ENCODE data around the gene LPIN3.

LPIN3 gene

DNA sequence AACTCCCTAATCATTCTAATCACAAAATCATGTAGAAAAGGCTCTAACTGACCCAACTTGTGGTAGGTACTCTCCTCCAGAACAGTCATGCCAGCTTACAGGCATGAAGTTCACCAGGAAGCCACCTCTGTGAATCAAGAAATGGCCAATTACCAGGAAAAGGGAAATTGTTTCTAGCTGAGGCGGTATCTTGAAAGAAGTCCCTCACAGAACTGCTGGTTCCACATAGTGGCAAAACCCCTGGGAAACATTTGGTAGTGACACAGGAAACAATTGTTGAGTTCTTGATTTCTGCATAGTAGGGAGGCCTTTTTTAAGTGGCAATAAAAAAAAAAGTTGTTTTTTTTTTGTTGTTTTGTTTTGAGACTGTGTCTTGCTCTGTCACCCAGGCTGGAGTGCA is 19.6 kb upstream of the LPIN3 start:
- in situ Hi-C loops (cut with MboI; ENCODE audit: low sequenced_read_pairs), result no loop called here

DNA sequence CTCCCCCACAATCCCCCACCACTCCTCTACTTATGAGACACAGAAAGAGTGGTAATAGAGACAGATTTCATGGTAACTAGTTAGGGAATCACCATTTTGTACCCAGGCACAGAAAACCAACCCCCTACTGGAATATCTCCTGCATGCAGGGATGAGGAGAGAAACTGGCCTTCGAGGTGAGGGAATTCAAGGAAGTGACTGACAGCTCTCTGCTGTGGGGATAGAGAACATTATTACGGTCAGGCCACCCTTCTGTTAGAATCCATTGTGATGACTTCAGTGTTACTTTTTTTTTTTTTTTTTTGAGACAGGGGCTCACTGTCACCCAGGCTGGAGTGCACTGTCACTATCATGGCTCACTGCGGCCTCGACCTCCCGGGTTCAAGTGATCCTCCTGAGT is 13.4 kb upstream of the LPIN3 start:
- in situ Hi-C loops (cut with MboI; ENCODE audit: low sequenced_read_pairs), result loop anchor here (25.0 kb wide), 1 partner anchor 340 kb away; no protein-coding TSS in a partner anchor

GRCh38 chr20:41329435-41330342 is 10.9 kb upstream of the LPIN3 start:
- in situ Hi-C loops (cut with MboI; ENCODE audit: low sequenced_read_pairs), result loop anchor here (25.0 kb wide), 1 partner anchor 342 kb away; no protein-coding TSS in a partner anchor

- in situ Hi-C loops (cut with MboI; ENCODE audit: low sequenced_read_pairs), result loop anchor here (25.0 kb wide), 1 partner anchor 343 kb away; no protein-coding TSS in a partner anchor
Observed at GRCh38 chr20:41330343-41330720, 10.3 kb upstream of the LPIN3 start.

DNA sequence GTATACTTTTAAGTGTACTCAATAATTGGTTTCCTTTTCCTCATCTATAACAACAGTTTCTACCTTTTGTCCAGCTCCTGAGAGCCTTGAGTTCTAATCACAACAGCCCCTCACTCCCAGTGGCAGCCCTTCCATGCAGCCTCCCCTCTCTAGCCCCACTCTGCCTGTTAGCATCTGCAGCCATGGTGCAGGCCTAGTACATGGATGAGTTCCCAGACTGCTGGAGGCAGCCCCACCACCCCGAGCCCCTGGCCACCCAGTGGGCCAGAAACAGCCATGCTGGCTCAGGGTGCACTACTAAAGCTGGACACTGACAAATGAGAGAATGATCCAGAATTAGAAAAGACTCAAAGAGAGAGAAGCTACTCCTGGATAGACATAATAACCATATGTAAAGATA is 9.7 kb upstream of the LPIN3 start:
- in situ Hi-C loops (cut with MboI; ENCODE audit: low sequenced_read_pairs), result loop anchor here (25.0 kb wide), 1 partner anchor 344 kb away; no protein-coding TSS in a partner anchor

- in situ Hi-C loops (cut with MboI; ENCODE audit: low sequenced_read_pairs), result loop anchor here (25.0 kb wide), 1 partner anchor 344 kb away; no protein-coding TSS in a partner anchor
Observed at GRCh38 chr20:41331731-41332130, 8.9 kb upstream of the LPIN3 start.

GRCh38 chr20:41334036-41334435 is 6.6 kb upstream of the LPIN3 start:
- in situ Hi-C loops (cut with MboI; ENCODE audit: low sequenced_read_pairs), result loop anchor here (25.0 kb wide), 1 partner anchor 347 kb away; no protein-coding TSS in a partner anchor

GRCh38 chr20:41334443-41335421 is 5.9 kb upstream of the LPIN3 start:
- in situ Hi-C loops (cut with MboI; ENCODE audit: low sequenced_read_pairs), result loop anchor here (25.0 kb wide), 1 partner anchor 347 kb away; no protein-coding TSS in a partner anchor

GRCh38 chr20:41335591-41335990 is 5.0 kb upstream of the LPIN3 start:
- in situ Hi-C loops (cut with MboI; ENCODE audit: low sequenced_read_pairs), result loop anchor here (25.0 kb wide), 1 partner anchor 348 kb away; no protein-coding TSS in a partner anchor

GRCh38 chr20:41336711-41337492 is 3.7 kb upstream of the LPIN3 start:
- in situ Hi-C loops (cut with MboI; ENCODE audit: low sequenced_read_pairs), result loop anchor here (25.0 kb wide), 1 partner anchor 350 kb away; no protein-coding TSS in a partner anchor

GRCh38 chr20:41339957-41340326 is 679 bp upstream of the LPIN3 start:
- in situ Hi-C loops (cut with MboI; ENCODE audit: low sequenced_read_pairs), result loop anchor here (10.0 to 25.0 kb wide), 2 partner anchors 165 to 353 kb away; no protein-coding TSS in a partner anchor

DNA sequence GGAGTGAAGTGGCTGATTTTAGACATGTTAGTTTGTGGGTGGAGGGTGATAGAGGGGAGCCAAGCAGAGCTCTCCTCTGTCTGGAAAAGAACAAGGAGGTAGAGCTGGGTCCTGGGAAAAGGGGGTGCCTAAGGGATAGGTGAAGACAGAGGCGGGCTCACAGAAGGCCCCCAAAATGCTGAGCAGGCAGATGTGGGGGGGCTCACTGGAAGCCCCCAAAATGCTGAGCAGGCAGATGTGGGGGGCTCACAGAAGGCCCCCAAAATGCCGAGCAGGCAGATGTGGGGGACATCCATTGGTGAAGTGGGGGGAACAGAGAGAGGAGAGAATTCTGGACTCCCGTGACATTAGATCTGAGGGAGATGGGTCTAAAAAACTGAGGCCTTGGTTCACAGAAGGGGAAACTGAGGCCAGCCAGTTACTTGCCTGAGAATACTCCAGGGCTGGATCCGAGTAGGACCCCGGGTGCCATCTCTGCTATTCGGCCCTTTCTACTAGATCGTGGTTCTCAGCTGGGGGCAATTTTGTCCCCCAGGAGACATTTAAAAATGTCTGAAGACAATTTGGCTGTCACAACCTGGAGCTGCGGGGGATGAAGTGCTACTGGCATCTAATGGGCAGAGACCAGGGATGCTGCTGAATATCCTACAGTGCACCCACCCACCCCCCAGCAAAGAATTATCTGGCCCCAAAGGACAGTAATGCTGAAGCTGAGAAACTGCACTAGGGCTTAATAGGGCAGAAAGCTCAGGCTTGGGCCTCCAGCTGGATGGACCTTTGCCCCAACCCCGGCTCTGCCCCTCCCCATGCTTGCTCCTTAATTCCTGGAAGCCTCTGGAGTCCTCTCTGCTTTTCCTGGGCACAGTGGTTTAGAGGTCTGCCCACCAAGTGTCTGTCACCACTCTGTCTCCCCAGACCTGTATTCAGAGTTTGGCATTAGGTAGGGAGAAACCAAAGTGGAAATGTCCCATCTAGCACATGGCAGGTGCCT is 2.1 kb downstream of the LPIN3 start:
- in situ Hi-C loops (cut with MboI; ENCODE audit: low sequenced_read_pairs), result loop anchor here (10.0 to 25.0 kb wide), 2 partner anchors 168 to 355 kb away; no protein-coding TSS in a partner anchor

DNA sequence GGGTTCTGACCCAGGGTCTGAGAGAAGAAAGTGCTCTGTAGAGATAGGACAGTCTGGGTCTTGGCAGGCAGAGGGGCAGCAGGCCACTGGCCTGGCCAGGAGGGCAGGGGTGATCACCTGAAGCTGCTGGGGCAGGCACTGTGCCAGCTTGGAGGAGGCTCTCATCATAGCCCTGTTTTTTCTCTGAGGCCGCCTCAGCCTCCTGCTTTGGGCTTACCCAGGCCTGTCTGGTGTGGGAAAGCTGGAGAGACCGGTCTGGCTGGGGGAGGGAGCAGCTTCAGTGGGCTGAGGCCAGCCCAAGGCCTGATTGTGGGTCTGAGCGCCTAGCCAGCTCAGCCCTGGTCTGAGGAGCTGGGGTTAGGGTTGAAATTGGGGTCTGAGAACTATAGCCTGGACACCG is 3.9 kb downstream of the LPIN3 start:
- in situ Hi-C loops (cut with MboI; ENCODE audit: low sequenced_read_pairs), result loop anchor here (10.0 to 25.0 kb wide), 2 partner anchors 170 to 357 kb away; no protein-coding TSS in a partner anchor

DNA sequence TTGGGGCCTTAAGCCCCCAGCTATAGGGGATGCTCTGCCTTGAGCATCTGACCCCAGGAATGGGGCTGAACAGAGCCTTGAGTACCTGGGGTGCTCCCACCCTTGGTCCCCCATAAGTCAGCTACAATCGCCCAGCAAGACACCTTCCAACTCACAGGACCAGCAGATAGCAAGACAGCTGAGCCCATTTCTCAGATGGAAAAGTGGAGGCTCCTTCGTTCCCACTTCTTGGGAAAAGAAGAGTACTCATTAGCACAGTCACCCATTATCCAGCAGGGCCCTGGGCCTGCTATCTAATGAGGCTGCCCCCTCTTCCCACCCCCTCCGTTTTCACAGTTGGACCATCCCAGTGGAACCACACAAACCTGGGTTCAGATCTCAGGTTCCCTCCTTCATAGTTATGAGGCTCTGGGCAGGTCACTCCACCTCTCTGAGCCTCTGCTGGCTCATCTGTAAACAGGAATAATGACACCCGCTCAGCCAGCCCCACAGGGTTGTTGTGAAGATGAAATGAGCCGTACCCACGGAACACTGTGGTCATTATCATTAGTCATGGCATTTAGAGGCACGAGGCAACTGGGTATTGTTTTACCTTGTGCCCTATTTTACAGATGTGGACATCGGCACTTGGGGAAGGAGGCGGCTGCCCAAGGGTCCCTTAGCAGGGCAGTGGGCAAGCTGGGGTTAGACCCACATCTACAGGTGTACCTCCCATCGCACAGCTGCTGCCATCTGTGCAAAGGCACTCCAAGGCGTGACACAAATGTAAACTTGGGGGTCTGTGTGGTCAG is 4.5 kb downstream of the LPIN3 start:
- in situ Hi-C loops (cut with MboI; ENCODE audit: low sequenced_read_pairs), result loop anchor here (10.0 to 25.0 kb wide), 2 partner anchors 170 to 358 kb away; no protein-coding TSS in a partner anchor

- in situ Hi-C loops (cut with MboI; ENCODE audit: low sequenced_read_pairs), result loop anchor here (10.0 to 25.0 kb wide), 2 partner anchors 171 to 358 kb away; no protein-coding TSS in a partner anchor
Observed at GRCh38 chr20:41345729-41346067, 5.1 kb downstream of the LPIN3 start.

DNA sequence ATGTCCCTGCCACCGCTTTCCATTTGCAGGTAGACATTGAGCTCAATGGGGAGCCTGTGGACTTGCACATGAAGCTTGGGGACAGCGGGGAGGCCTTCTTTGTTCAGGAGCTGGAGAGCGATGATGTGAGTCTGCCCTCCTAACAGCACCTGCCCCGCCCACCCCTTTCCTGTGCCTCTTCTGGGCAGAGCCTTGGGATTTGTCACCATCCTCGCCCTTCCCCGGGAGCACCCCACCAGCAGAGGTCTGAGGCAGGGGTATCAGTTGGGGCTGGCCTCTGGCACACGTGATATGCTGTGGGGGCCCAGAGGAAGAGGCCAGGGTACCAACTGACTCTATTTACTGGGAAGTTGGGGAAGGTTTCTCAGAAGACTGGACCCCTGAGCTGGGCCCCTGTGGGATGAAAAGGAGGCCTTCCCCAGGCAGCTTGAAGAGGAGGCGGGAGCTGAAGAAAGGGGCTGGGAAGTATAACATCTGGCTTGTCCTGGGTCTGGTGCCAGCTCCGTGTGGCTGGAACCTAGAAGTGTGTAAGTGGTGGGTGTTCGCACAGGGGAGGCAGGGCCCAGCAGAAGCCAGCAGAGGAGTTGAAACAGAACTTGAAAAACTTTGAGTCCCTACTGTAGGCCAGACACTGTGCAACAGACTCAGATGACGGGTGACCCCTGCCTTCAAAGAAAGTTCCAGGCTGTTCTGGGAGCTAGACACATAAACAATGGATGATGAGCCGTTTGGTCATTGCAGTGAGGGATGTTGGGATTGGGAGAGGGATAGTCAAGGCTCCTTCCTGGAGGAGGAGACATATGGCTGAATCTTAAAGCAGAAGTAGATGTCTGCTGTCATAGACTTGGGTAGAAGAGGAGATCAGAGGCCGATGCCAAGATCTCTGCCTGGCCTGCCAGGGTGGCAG is 7.2 kb downstream of the LPIN3 start:
- in situ Hi-C loops (cut with MboI; ENCODE audit: low sequenced_read_pairs), result loop anchor here (10.0 to 25.0 kb wide), 2 partner anchors 173 to 360 kb away; no protein-coding TSS in a partner anchor
